ENCODE data around the gene KLHL29.

KLHL29 gene

DNA sequence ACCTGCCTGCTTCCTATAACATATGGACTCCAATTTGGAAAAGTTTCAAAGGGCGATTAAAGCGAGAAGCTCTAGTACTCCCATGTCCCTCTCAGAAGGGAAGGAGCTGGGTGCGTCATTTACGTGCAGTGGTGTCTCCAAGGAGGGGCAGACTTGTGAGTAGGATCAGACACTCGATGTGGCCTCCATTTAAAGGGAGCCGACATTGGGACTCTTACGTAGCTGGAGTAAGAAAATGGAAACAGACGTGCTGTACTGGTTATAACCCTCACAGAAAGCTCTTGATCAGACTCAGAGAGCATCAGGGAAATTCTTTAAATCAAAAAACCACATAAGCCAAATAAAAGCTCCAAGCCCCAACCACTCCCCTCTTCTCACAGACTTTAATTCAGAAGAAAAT, 198.5 kb downstream of the KLHL29 start:
- Histone ChIP-seq H3K9me3 (ENCODE audit: insufficient read depth, low read depth, low read length) (no peaks in the 10 kb centered on the region), H3K4me2 (ENCODE audit: low read depth, low read length, poor library complexity, severe bottlenecking) (no peak overlapping the region), H3K79me2 (ENCODE audit: insufficient read depth, low read length) (no peaks in the 10 kb centered on the region), H3F3A (ENCODE audit: low read depth) (no peaks in the 10 kb centered on the region), H3K4me3 (ENCODE audit: low read length, poor library complexity, severe bottlenecking) (no peak overlapping the region), H2AFZ (ENCODE audit: low read length) (no peak overlapping the region), H3K36me3 (ENCODE audit: insufficient read depth, low read length) (no peaks in the 10 kb centered on the region), H3K9ac (ENCODE audit: low read depth, low read length, poor library complexity, severe bottlenecking) (no peak overlapping the region), H4K20me1 (ENCODE audit: insufficient read depth, low read length, poor library complexity, severe bottlenecking) (no peaks in the 10 kb centered on the region), H3K27me3 (ENCODE audit: insufficient read depth, low read length, poor library complexity, severe bottlenecking) (no peaks in the 10 kb centered on the region), H3K9me2 (replicated peaks; ENCODE audit: low read depth, low read length) (no peaks in the 10 kb centered on the region), H3K4me1 (ENCODE audit: insufficient read depth, low read length, poor library complexity, severe bottlenecking) (no peaks in the 10 kb centered on the region)
- TF ChIP-seq, protein P1, sequence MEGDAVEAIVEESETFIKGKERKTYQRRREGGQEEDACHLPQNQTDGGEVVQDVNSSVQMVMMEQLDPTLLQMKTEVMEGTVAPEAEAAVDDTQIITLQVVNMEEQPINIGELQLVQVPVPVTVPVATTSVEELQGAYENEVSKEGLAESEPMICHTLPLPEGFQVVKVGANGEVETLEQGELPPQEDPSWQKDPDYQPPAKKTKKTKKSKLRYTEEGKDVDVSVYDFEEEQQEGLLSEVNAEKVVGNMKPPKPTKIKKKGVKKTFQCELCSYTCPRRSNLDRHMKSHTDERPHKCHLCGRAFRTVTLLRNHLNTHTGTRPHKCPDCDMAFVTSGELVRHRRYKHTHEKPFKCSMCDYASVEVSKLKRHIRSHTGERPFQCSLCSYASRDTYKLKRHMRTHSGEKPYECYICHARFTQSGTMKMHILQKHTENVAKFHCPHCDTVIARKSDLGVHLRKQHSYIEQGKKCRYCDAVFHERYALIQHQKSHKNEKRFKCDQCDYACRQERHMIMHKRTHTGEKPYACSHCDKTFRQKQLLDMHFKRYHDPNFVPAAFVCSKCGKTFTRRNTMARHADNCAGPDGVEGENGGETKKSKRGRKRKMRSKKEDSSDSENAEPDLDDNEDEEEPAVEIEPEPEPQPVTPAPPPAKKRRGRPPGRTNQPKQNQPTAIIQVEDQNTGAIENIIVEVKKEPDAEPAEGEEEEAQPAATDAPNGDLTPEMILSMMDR (conservative IDR thresholded peaks at IDR 0.05; ENCODE audit: low read length), result no peak
- no peak for TF ChIP-seq EZH2phosphoT487 (IDR thresholded peaks at IDR 0.05; ENCODE audit: borderline replicate concordance)

DNA sequence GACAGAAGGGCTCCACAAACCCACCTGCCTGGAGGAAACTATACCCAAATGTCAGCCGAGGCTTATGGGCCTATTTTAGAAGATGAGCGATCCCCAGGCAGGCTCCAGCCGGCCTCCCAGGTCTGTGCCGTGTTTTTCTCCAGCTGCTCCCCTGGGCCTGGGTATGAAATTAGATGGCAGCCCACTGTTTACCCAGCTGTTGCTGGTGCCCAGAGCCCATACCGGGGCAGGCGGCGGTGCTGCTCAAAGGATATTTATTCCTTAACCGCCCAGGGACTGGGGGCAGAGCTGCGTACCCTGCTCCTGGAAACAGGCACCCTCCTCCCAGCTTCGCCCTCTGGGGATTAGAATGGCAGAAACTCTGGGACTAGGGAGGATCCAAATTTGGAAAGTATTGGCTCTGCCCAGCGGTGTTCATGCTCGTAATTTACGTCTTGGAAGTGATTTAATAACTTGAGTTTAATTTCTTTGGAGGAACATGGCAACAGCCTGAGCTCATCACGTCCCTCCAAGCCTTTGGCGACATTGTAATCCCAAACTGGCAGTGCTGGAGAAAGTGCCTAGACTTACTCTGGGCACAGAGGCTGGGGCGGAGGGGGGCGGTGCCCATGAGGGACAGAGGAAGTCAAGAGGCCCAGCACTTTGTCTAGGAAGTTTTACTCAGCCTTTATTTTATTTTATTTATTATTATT, 199.2 kb downstream of the KLHL29 start:
- Histone ChIP-seq H4K20me1 (ENCODE audit: insufficient read depth, low read length, poor library complexity, severe bottlenecking) (no peaks in the 10 kb centered on the region), H3K4me3 (ENCODE audit: low read length, poor library complexity, severe bottlenecking) (no peak overlapping the region), H3K27me3 (ENCODE audit: insufficient read depth, low read length, poor library complexity, severe bottlenecking) (no peaks in the 10 kb centered on the region), H3K9me3 (ENCODE audit: insufficient read depth, low read depth, low read length) (no peaks in the 10 kb centered on the region), H3K4me2 (ENCODE audit: low read depth, low read length, poor library complexity, severe bottlenecking) (no peak overlapping the region), H3K36me3 (ENCODE audit: insufficient read depth, low read length) (no peaks in the 10 kb centered on the region), H3K9ac (ENCODE audit: low read depth, low read length, poor library complexity, severe bottlenecking) (no peak overlapping the region), H3K4me1 (ENCODE audit: insufficient read depth, low read length, poor library complexity, severe bottlenecking) (no peaks in the 10 kb centered on the region), H2AFZ (ENCODE audit: low read length) (no peak overlapping the region), H3F3A (ENCODE audit: low read depth) (no peaks in the 10 kb centered on the region), H3K9me2 (replicated peaks; ENCODE audit: low read depth, low read length) (no peaks in the 10 kb centered on the region), H3K79me2 (ENCODE audit: insufficient read depth, low read length) (no peaks in the 10 kb centered on the region)
- no peak for TF ChIP-seq EZH2phosphoT487 (IDR thresholded peaks at IDR 0.05; ENCODE audit: borderline replicate concordance)
- TF ChIP-seq, protein P1 (conservative IDR thresholded peaks at IDR 0.05; ENCODE audit: low read length), result no peak

DNA sequence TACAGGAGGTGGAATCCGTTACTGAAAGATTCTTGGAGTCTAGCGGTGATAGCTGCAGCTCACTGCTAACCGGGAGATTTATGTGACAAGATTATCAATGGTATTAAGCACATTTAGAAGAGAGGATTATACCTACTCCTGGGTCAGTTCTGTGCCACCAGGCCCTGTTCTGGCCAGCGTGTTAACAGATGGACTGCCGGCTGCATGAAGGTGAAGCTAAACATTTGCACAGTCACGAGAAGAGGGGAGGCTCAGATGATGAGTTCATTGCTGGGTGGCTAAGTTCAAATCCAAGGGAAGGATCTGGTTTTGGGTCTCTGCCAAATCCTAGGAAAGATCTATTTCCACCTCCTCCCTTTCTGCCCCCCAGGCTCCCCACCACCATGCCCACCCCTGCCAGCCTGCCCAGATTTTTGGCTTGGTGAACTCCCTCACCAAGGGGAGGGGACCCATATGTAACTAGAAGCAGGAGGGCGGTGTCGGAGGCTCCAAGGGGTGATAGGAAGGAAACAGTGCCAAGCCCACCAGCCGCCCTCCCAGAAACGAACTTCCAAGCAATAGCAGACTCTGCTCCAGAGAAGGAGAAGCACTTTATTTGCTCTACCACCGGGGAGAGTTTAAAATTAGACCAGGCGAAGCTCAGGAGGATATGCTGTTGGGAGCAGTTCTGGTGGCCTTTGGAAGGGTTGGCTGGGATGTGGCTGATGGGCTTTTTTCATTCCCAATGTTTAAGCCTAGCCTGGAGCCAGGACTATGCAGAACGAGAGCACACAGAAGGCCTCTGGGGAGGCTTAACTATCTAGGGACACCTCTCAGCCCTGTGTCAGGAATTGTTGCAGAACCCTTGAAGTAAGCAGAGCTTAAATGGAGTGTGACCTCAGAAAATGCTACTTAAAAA, 200.5 kb downstream of the KLHL29 start:
- H3K4me1 ChIP-seq (ENCODE audit: insufficient read depth, low read length, poor library complexity, severe bottlenecking), result no peaks in the 10 kb centered on the region
- H4K20me1 ChIP-seq (ENCODE audit: insufficient read depth, low read length, poor library complexity, severe bottlenecking), result no peaks in the 10 kb centered on the region
- no peaks in the 10 kb centered on the region for H3K27me3 ChIP-seq (ENCODE audit: insufficient read depth, low read length, poor library complexity, severe bottlenecking)
- H3K4me3 ChIP-seq (ENCODE audit: low read length, poor library complexity, severe bottlenecking), result no peak overlapping the region
- H3K9ac ChIP-seq (ENCODE audit: low read depth, low read length, poor library complexity, severe bottlenecking), result no peak overlapping the region
- no peak overlapping the region for H3K4me2 ChIP-seq (ENCODE audit: low read depth, low read length, poor library complexity, severe bottlenecking)
- no peak for TF ChIP-seq EZH2phosphoT487 (IDR thresholded peaks at IDR 0.05; ENCODE audit: borderline replicate concordance)
- TF ChIP-seq, protein P1 (conservative IDR thresholded peaks at IDR 0.05; ENCODE audit: low read length), result no peak
- no peaks in the 10 kb centered on the region for H3K36me3 ChIP-seq (ENCODE audit: insufficient read depth, low read length)
- H3F3A ChIP-seq (ENCODE audit: low read depth), result no peaks in the 10 kb centered on the region
- no peaks in the 10 kb centered on the region for H3K9me3 ChIP-seq (ENCODE audit: insufficient read depth, low read depth, low read length)
- H3K79me2 ChIP-seq (ENCODE audit: insufficient read depth, low read length), result no peaks in the 10 kb centered on the region
- H2AFZ ChIP-seq (ENCODE audit: low read length), result no peak overlapping the region
- no peaks in the 10 kb centered on the region for H3K9me2 ChIP-seq (replicated peaks; ENCODE audit: low read depth, low read length)

Measured in Loucy (cell line).